Stimulated activated CD4-positive, alpha-beta T cell treated with anti-CD3 and anti-CD28 coated beads, Interleukin-2, amount 100 ng/mL, for 24 hours (primary cell): ENCODE data around the gene KLHL30.

Experiments
- DNase-seq, 2 donors: peaks; one replicate each; pipeline ENCODE4 v3.0.0-alpha.2; 2020

The KLHL30 gene

GRCh38 chr2:238138331-238139195, at the start of gene KLHL30:
Gene KLHL30 (plus strand): TSS chr2:238138668. CDS start chr2:238140755, 2,087 bp downstream.
- no peak for DNase-seq

- no peak for DNase-seq
These were observed 47.6 kb upstream of the KLHL30 start for GRCh38 chr2:238090887-238091286.

GRCh38 chr2:238091436-238092060, 46.9 kb upstream of the KLHL30 start:
- no peak for DNase-seq

GRCh38 chr2:238092486-238093035, 45.9 kb upstream of the KLHL30 start:
- DNase-seq: no peak

DNA sequence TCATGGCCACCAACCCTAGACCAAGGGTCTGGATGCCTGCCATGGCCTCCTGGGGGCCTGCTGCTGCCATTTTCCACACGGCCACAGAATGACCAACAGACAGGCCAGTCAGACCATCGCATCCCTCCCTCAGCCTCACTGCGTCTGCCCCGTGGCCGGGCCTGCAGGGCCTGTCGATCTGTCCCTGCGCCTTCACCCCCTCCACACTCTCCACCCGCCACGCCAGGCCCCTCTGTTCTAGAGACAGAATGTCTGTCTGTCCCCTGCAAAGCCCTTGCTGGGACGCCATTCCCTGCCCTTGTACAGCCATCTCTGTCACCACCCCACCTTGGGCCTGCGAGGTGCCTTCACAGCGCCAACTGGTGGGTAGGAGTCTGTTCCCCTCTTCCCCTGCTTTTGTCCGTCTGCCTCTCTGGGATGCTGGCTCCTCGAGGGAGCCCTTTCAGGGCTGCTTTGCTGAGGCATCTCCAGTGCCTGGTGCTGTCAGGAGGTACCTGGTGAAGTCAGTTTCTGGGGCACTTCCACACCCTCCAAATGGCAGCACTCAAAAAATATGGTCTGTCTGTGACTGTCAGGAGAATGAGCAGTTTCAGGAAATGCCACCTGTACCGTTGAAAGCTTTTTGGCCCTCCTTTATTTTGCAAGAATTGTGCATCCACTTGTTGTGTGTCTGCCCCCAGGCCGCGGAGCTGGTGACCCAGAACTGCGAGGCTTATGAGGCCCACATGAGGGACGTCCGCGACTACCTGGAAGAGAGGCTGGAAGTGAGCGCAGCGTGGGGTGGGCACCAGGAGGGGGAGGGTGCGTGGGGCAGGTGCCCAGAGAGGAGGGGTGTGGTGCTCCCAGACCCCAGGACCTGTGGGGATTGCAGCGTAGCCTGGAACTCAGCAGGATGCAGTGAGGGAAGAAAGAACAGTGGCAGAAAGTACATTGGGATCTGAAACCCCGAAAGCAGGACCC, 45.0 kb upstream of the KLHL30 start:
- DNase-seq: no peak

- no peak for DNase-seq
These were observed 43.9 kb upstream of the KLHL30 start for GRCh38 chr2:238094438-238095022.

DNA sequence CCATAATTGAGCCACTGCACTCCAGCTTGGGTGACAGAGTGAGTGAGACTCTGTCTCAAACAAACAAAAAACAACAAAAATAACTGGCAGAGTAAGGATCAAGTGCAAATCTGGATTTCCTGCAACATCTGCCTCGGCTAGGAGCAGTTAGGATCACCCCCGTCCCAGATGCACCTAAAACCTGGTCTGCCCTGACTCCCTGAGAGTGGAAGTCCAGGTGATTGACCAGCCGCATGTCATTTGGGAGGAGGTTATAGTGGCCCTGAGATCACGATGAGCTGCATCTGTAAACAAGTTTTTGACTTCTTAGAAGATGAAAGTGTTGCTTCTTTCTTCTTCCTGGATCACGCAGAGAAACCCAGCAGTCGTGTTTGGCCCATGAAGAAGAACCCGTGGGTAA, 43.3 kb upstream of the KLHL30 start:
- DNase-seq: no peak

DNA sequence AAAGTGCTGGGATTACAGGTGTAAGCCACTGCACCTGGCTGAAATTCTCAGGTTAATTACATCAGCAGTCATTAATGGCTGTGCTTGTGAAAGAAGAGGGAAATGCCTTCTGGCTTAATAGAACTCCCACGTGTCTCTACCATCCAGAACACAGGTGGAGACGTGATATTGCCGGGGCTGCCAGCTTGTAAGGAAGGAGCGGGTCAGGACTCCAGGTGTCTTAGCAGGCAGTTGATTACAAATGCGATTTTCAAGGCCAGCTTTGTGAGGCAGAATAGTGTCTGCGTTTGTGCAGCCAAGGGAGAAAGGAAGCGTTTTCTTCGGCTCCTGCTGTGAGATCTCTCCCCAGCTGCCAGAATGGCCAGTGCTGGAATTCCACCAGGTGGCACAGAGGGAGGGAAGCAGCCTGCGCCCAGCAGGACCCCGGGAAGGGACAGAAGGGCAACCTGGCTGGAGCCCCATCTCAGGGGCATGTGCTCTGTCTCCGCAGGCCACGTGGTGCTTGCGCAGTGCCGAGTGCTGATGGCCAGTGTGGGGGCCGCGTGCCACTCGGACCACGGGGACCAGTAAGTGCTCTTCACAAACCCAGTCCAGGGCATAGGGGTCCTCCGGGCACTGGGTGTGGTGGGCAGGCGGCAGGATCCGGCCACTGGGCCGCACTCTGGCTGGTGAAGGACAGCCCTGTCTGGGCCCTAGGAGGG, 42.0 kb upstream of the KLHL30 start:
- DNase-seq: no peak

- no peak for DNase-seq
These were observed 41.1 kb upstream of the KLHL30 start for GRCh38 chr2:238097201-238097987.

- DNase-seq: peak in 1 of 2 donors; percentile 16
These were observed 40.2 kb upstream of the KLHL30 start for GRCh38 chr2:238097988-238098871.

GRCh38 chr2:238098901-238099713, 39.4 kb upstream of the KLHL30 start:
- DNase-seq: peak in 1 of 2 donors; percentile 14

- DNase-seq: peak in 1 of 2 donors; percentile 11
These were observed 38.8 kb upstream of the KLHL30 start for GRCh38 chr2:238099714-238100048.

DNA sequence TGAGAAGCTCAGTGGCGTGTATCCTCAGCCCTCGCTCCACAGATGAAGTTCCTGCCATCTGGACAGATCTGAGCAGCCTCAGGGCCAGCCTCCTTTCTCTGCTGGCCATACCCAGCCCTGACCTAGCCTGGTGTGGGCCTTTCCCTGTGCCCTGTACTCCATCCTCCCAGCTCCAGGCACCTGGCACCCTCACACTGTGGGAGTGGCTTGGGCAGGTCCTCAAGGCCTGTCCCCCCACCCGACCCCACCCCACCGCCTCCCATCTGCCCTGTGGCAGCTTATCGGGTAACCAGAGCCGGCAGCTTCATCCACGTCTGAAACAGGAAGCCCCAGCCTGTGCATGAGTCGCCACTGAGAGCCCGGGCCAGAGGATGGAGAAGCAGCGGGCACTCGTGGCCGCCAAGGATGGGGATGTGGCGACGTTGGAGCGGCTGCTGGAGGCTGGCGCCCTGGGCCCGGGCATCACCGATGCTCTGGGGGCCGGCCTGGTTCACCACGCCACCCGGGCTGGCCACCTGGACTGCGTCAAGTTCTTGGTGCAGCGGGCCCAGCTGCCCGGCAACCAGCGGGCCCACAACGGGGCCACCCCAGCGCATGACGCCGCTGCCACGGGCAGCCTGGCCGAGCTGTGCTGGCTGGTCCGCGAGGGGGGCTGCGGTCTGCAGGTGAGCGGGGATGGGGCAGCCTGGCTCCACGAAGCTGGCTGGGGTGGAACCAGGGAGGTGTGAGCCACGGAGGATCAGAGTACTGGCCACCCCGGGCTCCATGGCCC, 38.2 kb upstream of the KLHL30 start, which contains the start of gene ESPNL:
Gene ESPNL, plus strand, starts transcription at position 292 of the 772 bp plus-strand sequence. Its CDS starts 80 bp downstream, at position 372.
- DNase-seq: peak in 1 of 2 donors; percentile 8

GRCh38 chr2:238100821-238101771, 37.4 kb upstream of the KLHL30 start:
- no peak for DNase-seq

DNA sequence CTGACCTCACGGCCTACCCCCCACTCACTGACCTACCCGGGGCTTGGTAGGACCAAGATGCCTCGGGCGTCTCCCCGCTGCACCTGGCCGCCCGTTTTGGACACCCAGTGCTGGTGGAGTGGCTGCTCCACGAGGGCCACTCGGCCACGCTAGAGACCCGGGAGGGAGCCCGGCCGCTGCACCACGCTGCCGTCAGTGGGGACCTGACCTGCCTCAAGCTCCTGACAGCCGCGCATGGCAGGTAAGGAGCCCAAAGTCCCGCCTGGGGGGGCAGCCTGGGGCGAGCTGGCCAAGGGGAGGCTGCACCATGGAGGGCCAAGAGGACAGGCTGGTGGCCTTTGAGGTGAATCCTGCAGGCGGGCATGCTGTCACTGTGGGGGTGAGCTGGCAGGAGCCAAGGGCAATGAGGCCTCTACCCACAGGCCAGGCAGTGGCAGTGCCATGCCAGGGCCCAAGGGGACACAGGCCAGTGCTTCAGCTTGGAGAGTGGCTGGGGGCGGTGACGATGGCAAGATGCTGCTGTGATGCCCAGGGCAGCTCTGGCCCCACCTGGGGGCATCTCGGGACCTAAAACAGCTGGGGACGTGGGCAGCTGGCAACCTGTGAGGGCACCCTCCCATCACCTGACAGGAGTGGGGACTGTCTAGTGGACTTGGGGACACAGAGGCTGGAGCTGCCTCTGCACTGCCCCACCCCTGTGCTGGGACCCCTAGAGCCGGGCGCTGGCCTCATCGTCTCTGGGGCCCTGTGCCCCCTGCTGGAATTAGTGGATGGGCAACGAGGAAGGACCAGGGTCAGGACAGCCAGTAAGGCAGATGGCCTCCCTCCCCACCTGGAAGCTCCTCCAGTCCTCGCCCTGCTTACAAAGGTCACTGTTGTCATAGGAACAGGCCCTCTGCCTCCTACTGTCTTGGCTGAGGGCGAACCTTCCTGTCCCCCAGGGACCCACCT, 36.3 kb upstream of the KLHL30 start:
- DNase-seq: no peak

GRCh38 chr2:238102865-238103264, 35.6 kb upstream of the KLHL30 start:
- DNase-seq: no peak
